Astrocyte (in vitro differentiated cells and primary cell): Measurements from ENCODE around the gene CACNA1A. TPM values are rescaled to one million over a fixed set of nuclear protein-coding genes. Genes with fewer than 3 reads are reported as not detected.

Experiments
- DNase-seq: peaks from one replicate; pipeline ENCODE4 v3.0.0-alpha.2; 2010; ENCODE audit warnings: low read depth
- FAIRE-seq: peaks from 2 replicates; lab custom pipeline; 2011; peaks lifted over from hg19 to GRCh38; lab: Jason Lieb, UNC
- H2AFZ ChIP-seq: 2 replicates; pipeline ENCODE4 v1.6.0; 2012; ENCODE audit warnings: low read depth, low read length, inconsistent platforms
- H3K27ac ChIP-seq: 2 replicates; pipeline ENCODE4 v1.5.1; 2011; ENCODE audit warnings: low read depth, low read length, inconsistent platforms
- H3K27me3 ChIP-seq: 2 replicates; pipeline ENCODE4 v1.6.0; 2011; ENCODE audit warnings: low read length, inconsistent platforms; ENCODE audit not compliant: insufficient read depth
- H3K36me3 ChIP-seq: 2 replicates; pipeline ENCODE4 v1.5.1; 2011; ENCODE audit warnings: low read length, inconsistent platforms; ENCODE audit not compliant: insufficient read depth
- H3K4me1 ChIP-seq: 2 replicates; pipeline ENCODE4 v1.5.1; 2011; ENCODE audit warnings: low read length, inconsistent platforms; ENCODE audit not compliant: insufficient read depth
- H3K4me2 ChIP-seq: 2 replicates; pipeline ENCODE4 v1.6.0; 2012; ENCODE audit warnings: low read length, inconsistent platforms
- H3K4me3 ChIP-seq: 2 replicates; pipeline ENCODE4 v1.5.1; 2011; ENCODE audit warnings: low read depth, mild to moderate bottlenecking, low read length, inconsistent platforms; ENCODE audit not compliant: insufficient read depth
- H3K79me2 ChIP-seq: 2 replicates; pipeline ENCODE4 v1.6.0; 2012; ENCODE audit warnings: mild to moderate bottlenecking, low read length, inconsistent platforms; ENCODE audit not compliant: insufficient read depth
- H3K9ac ChIP-seq: 2 replicates; pipeline ENCODE4 v1.6.0; 2012; ENCODE audit warnings: mild to moderate bottlenecking, low read length, inconsistent platforms
- H3K9me3 ChIP-seq: 2 replicates; pipeline ENCODE4 v1.5.1; 2012; ENCODE audit warnings: low read depth, mild to moderate bottlenecking, low read length, inconsistent platforms; ENCODE audit not compliant: insufficient read depth
- H4K20me1 ChIP-seq: 2 replicates; pipeline ENCODE4 v1.6.0; 2012; ENCODE audit warnings: low read length, inconsistent platforms; ENCODE audit not compliant: insufficient read depth
- H3K27ac Mint-ChIP-seq: one replicate; pipeline ENCODE4 v1.8.0; 2021; ENCODE audit warnings: mild to moderate bottlenecking, mixed read lengths; ENCODE audit not compliant: unreplicated experiment
- H3K27me3 Mint-ChIP-seq: one replicate; pipeline ENCODE4 v1.8.0; 2021; ENCODE audit warnings: low read depth, mixed read lengths; ENCODE audit not compliant: unreplicated experiment
- H3K36me3 Mint-ChIP-seq: one replicate; pipeline ENCODE4 v1.8.0; 2021; ENCODE audit warnings: low read depth, mixed read lengths; ENCODE audit not compliant: unreplicated experiment
- H3K4me1 Mint-ChIP-seq: one replicate; pipeline ENCODE4 v1.8.0; 2021; ENCODE audit warnings: low read depth, mixed read lengths; ENCODE audit not compliant: unreplicated experiment
- H3K4me3 Mint-ChIP-seq: one replicate; pipeline ENCODE4 v1.8.0; 2021; ENCODE audit warnings: mild to moderate bottlenecking, moderate library complexity, mixed read lengths; ENCODE audit not compliant: unreplicated experiment
- H3K9me3 Mint-ChIP-seq: one replicate; pipeline ENCODE4 v1.8.0; 2021; ENCODE audit warnings: mild to moderate bottlenecking, mixed read lengths; ENCODE audit not compliant: unreplicated experiment
- EZH2 ChIP-seq: IDR thresholded peaks from 2 replicates; pipeline ENCODE4 v1.6.1; 2012; ENCODE audit warnings: mild to moderate bottlenecking, low read length, inconsistent platforms; ENCODE audit not compliant: insufficient read depth
- total RNA-seq: library from RNA; stranded (reverse); gene quantifications from 2 replicates; pipeline ENCODE4 v1.2.1, GENCODE V29; 2021
- TF ChIP-seq, protein P1 (sequence below): IDR thresholded peaks from 2 replicates; pipeline ENCODE4 v1.5.1; 2011; ENCODE audit warnings: low read depth, mild to moderate bottlenecking, inconsistent platforms, low read length, moderate library complexity; ENCODE audit not compliant: insufficient read depth

Gene CACNA1A
- total RNA-seq, 1 donor from 2014 or later = 9.4 TPM

GRCh38 chr19:13231663-13232062 is 274.6 kb downstream of the CACNA1A start:
- no peaks in the 10 kb centered on the region for H3K4me1 Mint-ChIP-seq
- Histone ChIP-seq H3K27me3 (peaks cover 2% of the 10 kb centered on the region), H3K4me2 (no peak overlapping the region), H3K4me1 (peaks cover 5% of the 10 kb centered on the region), H3K79me2 (no peaks in the 10 kb centered on the region), H3K27ac (no peak overlapping the region), H3K4me3 (no peak overlapping the region), H2AFZ (no peak overlapping the region), H3K9me3 (peaks cover 8% of the 10 kb centered on the region), H3K36me3 (no peaks in the 10 kb centered on the region), H4K20me1 (no peaks in the 10 kb centered on the region), H3K9ac (no peak overlapping the region)
- peaks cover 16% of the 10 kb centered on the region for H3K27me3 Mint-ChIP-seq
- peaks cover 12% of the 10 kb centered on the region for H3K9me3 Mint-ChIP-seq
- no peak for TF ChIP-seq EZH2
- H3K27ac Mint-ChIP-seq = no peak overlapping the region
- DNase-seq (no peak), FAIRE-seq (no peak)
- peaks cover 14% of the 10 kb centered on the region for H3K36me3 Mint-ChIP-seq
- no peak overlapping the region for H3K4me3 Mint-ChIP-seq

- H3K4me3 ChIP-seq = no peak overlapping the region
- no peak for TF ChIP-seq EZH2
- TF ChIP-seq, protein P1, sequence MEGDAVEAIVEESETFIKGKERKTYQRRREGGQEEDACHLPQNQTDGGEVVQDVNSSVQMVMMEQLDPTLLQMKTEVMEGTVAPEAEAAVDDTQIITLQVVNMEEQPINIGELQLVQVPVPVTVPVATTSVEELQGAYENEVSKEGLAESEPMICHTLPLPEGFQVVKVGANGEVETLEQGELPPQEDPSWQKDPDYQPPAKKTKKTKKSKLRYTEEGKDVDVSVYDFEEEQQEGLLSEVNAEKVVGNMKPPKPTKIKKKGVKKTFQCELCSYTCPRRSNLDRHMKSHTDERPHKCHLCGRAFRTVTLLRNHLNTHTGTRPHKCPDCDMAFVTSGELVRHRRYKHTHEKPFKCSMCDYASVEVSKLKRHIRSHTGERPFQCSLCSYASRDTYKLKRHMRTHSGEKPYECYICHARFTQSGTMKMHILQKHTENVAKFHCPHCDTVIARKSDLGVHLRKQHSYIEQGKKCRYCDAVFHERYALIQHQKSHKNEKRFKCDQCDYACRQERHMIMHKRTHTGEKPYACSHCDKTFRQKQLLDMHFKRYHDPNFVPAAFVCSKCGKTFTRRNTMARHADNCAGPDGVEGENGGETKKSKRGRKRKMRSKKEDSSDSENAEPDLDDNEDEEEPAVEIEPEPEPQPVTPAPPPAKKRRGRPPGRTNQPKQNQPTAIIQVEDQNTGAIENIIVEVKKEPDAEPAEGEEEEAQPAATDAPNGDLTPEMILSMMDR = no peak
- no peak for FAIRE-seq
- H3K4me1 Mint-ChIP-seq = no peaks in the 10 kb centered on the region
- H3K36me3 Mint-ChIP-seq = peaks cover 9% of the 10 kb centered on the region
- no peaks in the 10 kb centered on the region for H3K79me2 ChIP-seq
- peaks cover 22% of the 10 kb centered on the region for H3K27me3 Mint-ChIP-seq
- no peak overlapping the region for H3K4me3 Mint-ChIP-seq
- no peaks in the 10 kb centered on the region for H3K9me3 ChIP-seq
- DNase-seq = no peak
- peaks cover under 1% of the 10 kb centered on the region for H3K4me1 ChIP-seq
- no peaks in the 10 kb centered on the region for H3K9me3 Mint-ChIP-seq
- no peak overlapping the region for H3K27ac Mint-ChIP-seq
- H4K20me1 ChIP-seq = no peaks in the 10 kb centered on the region
- no peak overlapping the region for H3K27ac ChIP-seq
- no peak overlapping the region for H3K4me2 ChIP-seq
- H3K36me3 ChIP-seq = no peaks in the 10 kb centered on the region
- no peak overlapping the region for H2AFZ ChIP-seq
- H3K27me3 ChIP-seq = peaks cover 2% of the 10 kb centered on the region
- H3K9ac ChIP-seq = no peak overlapping the region
Observed at GRCh38 chr19:13229246-13229645, 277.0 kb downstream of the CACNA1A start.

DNA sequence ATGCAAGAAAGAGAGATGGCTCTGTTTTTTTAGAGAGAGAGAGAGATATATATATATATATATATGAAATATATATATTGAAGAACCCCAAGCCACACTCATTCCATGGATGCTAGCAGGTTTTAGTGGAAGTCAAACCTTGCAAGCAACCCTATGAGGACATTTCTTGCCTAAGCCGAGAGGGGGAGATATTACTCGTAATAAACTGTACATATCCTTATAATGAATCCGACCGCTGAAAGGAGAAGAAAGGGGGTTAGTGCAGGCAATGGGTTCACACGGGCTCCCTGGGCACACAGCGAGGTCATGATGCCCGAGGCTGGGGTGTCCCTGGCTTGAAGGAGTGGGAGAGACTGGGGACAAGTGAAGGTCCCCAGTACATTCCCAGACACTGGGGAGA is 277.7 kb downstream of the CACNA1A start:
- no peak overlapping the region for H3K4me3 Mint-ChIP-seq
- Histone ChIP-seq H3K27me3 (peaks cover 2% of the 10 kb centered on the region), H3K4me3 (no peak overlapping the region), H3K9ac (no peak overlapping the region), H3K79me2 (no peaks in the 10 kb centered on the region), H2AFZ (no peak overlapping the region), H3K27ac (no peak overlapping the region), H3K9me3 (no peaks in the 10 kb centered on the region), H3K36me3 (no peaks in the 10 kb centered on the region), H4K20me1 (no peaks in the 10 kb centered on the region), H3K4me1 (no peaks in the 10 kb centered on the region), H3K4me2 (no peak overlapping the region)
- H3K27ac Mint-ChIP-seq = no peak overlapping the region
- H3K36me3 Mint-ChIP-seq = peaks cover 9% of the 10 kb centered on the region
- DNase-seq (no peak), FAIRE-seq (no peak)
- TF ChIP-seq, protein P1 = no peak
- TF ChIP-seq EZH2 = no peak
- no peaks in the 10 kb centered on the region for H3K4me1 Mint-ChIP-seq
- H3K9me3 Mint-ChIP-seq = no peaks in the 10 kb centered on the region
- H3K27me3 Mint-ChIP-seq = peaks cover 23% of the 10 kb centered on the region
